ENCODE measurements around the gene GADD45G.

The GADD45G gene

DNA sequence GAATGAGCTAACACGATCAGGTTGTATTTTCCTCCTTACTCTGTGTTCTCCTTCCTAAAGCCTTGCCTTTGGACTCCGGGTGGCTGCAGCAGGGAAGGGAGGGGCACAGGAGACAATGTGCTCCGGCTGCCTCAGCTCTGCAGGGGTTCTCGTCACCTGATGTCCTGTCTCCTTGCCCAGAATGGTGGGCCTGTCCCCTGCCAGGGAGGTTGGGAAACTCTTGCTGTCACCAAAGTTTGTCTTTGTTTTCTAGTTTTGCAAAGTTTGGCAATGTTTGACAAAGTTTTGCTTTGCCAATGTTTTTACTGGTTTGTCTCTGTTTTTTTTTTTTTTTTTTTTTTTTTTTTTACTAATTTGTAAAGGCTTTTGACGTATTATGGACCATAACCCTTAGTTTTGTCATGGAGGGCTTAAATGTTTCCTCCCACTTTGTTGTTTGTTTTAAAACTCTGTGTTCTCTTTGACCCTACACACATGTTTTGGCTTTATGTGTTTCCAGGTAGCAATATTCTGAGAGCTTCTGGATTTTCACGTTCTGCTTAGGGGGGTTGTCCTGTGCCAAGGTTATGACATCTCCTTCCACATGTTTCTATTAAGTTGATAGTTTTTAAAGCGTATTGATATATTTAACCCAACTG is 49.3 kb downstream of the GADD45G start:
- DNase-seq (ENCODE audit: low read depth): no peak

DNA sequence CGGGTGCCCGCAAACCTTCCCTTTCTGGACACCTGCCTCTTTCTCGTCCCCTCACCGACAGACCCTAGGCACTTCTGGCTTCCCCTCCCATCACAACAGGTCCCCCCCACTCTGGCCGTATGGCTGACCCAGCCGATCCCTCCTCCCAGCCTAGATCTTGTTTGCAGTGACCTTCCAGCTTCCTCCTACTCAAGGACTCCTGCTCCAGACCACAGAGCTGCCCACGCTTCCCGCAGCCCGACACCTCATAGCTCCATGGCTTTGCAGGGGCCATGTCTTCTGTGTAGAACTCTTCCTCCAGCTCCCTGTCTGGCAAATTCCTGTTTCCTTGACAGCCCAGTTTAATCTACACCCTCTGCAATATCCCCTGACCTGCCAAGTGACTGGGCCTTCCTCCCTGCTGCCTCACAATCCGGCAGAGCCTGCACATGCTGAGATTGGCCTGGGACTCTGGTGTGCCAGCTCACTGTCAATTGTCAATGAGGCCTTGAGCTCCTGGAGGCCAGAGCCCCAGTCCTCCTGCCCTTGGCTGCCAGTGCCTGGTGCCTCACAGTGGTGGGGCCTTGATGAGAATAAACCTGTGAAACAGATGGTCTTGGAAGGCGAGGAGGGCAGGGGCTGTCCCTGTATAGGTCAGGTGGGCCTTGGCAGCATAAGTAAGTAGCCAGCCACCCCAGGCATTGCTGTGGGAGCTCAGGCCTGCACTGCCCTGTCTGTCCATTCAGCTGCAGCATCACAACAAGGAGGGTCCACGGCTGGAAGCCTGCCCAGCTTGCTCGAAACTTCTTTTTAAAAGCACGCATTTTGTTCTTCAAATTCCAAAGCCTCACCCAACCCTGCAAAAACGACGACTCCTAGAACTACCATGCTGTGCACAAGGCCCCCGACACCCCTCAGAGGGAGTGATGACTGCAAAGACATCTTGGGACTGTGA is 50.5 kb downstream of the GADD45G start:
- no peak for DNase-seq (ENCODE audit: low read depth)
